GM19025 (cell line): ENCODE data around the gene MICAL3.

ENCODE experiments used
- ATAC-seq: cut with Tn5 transposase; IDR thresholded peaks from one replicate; pipeline ENCODE4 v1.9.1; 2021; ENCODE audit warnings: mild to moderate bottlenecking, low read depth, moderate library complexity; ENCODE audit not compliant: unreplicated experiment

The MICAL3 gene

DNA sequence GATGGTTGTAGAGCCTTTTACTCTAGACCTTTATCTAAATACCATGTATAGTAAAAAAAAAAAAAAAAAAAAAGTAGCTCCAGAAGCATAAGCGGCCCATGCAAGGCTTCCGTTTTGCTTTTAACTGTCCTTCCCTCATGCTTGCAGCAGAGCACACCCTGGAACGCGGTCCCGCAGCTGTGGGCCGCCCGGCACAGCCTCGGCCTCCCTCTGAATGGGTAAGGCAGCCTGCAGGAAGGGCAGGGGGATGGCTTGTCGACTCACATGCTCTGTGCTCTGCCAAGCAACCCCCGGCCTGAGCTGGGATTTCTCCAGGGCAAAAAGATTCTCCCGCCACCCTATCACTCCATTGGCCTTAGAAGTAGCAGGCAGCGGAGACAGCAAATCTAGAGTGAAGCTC, 148.7 kb downstream of the MICAL3 start:
- ATAC-seq, result no peak

DNA sequence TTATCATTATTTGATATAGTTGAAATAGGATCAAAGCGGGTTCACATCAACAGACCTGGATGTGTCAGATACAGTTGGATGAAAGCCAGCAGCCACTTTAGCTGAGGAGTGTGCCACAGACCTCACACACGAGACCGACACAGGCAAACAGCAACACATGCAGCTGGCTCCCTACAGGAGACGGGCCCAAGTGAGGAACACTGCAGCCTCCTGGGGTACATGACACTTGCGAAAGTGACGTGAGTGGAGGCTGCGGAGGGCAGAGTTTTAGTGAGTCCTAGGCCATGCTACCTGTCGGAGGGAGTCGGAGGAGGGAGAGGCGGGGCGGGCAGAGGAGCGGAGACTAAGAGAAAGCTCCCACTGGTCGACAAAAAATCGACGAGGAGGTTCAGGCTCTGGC, 149.2 kb downstream of the MICAL3 start:
- ATAC-seq, result no peak

DNA sequence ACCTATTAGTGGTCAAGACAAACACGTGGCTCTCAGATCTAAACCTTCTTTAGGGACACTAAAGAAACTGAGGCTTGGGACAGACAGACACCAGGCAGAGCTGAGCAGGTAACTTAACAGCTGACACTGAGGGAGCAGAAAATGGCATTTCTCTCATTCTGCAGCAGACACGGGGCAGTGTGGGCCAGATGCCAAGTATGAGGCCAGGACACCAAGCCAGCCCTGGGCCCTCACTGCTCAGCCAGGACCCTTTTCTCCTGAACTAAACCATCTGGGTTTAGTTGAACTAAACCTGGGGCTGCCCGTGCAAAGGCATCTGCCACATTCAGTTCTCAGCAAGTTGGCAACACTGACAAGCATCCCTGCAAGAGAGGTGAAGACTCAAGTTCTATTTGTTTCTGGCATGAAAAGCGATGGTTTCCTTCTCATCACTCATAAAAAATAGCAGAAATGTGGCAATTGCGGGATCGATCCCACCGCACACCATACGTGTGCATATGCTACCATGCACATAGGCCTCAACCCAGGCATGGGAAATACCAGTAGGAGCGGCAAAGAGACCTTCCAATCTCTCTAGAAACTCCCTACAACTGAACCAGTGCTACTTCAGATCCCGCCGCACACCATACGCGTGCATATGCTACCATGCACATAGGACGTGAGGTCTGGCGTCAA, 150.0 kb downstream of the MICAL3 start:
- no peak for ATAC-seq

DNA sequence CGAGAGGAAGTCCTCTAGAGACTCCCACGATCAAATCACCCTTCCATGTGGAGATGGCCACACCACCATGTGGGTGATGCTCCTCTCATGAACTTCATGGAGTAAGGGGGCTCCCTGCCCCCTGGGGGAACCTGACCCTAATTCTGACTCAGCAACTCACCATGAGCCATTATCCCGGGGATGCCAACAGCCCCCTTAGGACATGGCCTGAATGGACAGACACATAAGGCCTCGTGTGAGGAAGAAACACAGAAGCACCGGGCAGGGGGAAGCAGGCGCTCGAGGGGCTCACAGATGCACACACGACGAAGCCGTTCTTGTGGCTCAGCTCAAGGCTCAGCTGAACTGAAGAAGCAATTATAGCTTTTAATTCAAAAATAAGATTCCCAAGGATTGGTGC, 150.6 kb downstream of the MICAL3 start:
- ATAC-seq, result no peak

DNA sequence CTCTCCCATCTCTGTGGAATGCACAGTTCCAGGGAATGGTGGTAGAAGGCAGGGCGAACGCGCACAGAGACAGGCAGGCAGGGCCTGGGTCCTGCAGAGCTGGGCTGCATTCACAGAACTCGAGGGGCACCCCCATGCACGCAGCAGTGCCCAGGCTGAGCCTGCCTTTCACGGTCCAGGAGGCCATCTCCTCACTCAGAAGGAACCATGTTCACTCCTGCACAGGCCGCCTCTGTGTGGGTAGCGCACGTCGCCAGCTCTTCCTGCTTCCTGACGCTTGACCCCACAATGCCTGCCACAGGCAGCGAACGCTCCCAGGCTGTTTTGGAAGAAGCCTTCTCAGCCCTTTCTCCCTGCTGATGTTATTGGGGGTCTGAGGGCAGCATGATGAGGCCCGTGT, 151.2 kb downstream of the MICAL3 start:
- no peak for ATAC-seq

DNA sequence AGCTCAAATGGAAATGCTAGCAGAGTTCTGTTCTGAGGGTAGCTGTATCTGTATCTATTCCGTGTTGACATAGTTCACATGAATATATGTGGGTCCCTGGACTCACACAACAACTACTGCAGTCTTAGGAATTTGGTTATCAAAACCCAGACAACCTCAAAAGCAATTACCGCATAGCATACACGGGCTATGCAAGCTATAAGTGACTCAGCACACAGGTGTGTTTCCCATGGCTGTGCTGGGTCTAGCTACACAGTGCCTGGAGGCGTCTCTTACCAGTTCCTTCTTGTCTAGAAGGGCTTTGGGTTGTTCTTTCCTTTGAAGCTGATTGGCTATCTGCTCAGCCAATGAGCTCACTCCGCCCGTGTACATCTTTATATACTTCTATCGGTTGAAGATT, 151.9 kb downstream of the MICAL3 start:
- no peak for ATAC-seq

DNA sequence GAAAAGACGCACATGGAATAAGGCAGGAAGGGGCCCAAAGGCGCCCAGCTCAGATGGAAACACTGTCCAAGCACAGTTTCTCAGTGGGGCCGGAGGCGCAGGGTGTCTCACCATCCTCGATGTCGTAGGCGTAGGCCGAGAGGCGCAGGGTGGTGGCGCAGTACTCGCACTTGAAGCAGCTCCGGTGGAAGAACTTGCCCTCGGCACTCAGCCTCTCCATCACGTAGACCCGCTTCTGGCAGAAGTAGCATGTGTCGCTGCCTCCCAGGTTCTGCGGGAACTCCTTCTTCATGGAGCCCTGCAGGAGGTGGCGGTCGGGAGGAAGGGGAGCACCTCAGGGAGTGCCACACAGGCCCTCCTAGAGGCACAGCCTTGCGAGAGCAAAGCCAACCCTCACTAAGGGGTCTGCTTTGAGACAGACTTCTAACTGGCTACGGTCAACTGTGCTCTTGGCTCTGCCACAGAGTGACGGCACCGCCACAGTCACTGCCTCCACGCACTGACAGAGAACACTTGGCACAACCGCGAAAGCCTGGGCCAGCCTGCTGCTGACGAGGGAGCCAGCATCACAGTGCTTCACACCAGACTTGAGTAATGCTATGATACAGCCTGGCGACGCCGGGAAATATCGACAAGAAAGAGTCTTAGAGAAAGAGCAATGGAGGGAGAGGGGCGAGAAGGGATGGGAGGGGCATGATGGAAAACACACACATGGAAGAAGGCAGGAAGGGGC, 152.5 kb downstream of the MICAL3 start:
- ATAC-seq, result no peak

DNA sequence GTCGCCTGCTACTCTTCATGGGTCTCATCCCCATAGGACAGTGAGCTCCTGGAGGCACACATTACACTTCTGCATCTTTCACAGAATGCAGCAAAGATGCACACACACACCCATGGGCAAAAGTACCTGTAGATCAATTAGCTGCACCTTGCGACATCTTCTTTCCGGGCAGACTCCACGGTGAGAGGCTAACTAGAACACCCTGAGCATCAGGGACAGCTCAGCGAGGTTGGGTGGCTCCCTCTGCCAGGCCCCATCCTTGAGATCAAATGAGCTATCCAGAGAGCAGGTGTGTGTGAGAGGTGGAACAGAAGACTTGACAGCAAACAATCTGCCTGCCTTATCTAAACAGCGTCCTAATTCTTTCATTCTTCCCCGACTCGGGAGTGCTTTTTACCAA, 154.0 kb downstream of the MICAL3 start:
- no peak for ATAC-seq

DNA sequence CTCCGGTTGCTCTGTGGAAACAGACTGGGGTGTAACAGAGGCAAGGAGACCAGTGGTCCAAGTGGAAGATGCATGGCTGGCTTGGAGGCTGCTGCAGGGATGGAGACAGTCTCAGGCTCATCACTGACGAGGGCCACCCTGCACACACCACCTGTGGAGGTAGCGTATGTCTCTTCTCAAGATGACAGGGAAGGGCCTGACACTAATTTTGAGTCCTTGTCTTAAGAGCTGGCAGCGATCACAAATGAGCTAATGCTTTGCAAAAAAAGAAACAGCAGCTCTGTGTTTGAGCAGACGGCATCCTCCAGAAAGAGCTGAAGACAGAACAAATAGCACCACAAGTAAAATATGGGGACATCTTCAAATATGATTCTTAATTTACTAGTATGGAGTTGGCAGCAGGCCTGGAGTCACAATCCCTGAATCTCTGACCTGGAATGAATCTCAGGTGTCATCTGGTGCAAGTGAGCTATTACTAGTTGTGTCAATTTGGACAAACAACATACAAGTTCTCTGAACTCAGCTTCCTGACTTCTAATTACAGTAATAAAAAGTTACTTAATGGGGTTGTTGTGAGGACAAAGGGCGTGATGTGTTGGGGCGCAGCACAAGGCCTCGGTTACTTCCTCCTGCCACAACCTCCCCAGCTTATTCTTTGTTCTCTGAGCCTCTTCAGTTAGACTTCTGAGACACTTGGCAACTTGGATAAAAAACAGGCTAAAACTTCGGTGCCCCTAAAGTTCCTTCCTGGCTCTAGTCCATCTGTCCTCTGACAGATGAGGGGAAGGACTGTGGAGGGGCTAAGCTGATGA, 154.9 kb downstream of the MICAL3 start:
- no peak for ATAC-seq

DNA sequence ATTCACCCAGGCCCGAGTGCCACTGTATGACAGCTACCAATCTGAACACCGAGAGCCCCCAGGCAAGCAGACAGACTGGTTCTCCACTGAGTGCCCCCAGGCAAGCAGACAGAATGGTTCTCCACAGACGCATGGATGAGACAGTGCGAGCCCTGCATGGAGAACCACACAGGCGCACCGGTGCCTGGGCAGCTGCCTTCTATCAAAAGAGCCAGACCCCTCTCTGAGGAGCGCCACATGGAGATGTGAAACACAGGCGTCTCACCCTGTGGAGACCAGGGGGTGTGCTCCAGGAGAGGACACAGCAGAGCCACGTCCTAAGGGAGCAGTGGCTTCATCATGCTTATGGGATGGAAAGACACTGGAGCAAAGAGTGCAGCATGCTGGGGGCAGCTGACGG, 155.6 kb downstream of the MICAL3 start:
- no peak for ATAC-seq

DNA sequence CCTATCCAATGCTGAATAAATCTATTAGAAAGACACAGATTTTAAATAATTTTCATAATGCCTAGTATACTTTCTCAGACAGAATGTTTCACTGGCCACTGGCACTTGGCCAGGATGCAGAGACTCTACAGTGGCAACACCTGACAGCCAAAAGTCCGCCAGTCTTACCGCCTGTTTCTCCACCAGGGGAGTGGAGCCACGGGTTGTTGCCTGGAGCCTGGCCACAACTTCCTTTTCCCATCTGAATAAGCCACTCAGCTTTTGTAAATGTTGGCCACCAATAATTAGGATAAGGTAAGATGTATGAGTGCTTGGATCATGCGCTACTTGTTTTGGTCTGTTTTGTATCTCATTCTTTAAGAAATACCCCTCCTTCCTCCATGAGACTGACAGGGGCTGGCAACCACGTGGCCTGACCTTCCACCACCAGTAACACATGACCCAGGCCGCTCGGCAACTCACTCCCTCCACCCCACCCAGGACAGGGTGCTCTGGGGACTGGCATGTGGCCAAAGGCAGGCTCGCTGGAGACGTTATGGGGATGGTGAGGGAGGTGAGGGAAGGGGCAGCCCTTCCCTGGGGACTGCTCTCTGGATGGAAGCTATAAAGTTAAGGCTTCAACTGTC, 157.1 kb downstream of the MICAL3 start:
- no peak for ATAC-seq

DNA sequence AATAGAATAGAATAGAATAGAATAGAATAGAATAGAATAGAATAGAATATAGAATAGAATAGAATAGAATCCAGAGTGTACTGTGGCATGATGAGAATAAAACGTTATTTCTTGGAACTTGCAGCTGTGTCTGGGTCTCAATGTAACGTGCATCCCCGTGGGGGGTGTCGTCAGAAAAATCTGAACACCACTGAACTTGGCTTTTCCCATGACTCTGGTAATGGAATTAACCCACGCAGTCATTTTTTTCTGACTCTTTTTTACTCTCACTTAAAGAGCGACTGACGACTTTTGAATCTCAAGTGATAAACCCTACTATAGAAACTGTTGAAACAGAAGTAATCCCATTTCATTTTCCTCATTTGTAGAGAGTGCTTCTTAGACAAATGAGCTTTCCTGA, 157.7 kb downstream of the MICAL3 start:
- no peak for ATAC-seq

DNA sequence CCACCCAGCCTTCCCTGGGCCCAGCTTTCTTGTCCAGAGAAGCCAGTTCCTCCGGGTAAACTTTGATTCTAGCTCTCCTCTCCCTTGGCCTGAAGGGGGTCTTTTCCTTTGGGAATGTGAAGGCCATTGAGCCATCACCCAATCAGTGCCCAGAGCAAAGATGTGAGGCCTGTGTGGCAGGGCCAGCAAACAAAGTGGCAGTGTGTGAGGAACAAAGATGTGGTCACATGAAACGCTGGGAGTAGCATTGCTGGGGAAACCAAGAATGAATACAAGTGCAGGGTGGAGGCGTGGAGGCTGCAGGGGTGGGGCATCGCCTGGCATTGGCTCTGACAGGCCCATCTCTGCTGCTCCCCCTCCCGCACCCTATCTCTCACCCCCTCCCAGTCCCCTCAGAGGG, 158.2 kb downstream of the MICAL3 start:
- no peak for ATAC-seq

DNA sequence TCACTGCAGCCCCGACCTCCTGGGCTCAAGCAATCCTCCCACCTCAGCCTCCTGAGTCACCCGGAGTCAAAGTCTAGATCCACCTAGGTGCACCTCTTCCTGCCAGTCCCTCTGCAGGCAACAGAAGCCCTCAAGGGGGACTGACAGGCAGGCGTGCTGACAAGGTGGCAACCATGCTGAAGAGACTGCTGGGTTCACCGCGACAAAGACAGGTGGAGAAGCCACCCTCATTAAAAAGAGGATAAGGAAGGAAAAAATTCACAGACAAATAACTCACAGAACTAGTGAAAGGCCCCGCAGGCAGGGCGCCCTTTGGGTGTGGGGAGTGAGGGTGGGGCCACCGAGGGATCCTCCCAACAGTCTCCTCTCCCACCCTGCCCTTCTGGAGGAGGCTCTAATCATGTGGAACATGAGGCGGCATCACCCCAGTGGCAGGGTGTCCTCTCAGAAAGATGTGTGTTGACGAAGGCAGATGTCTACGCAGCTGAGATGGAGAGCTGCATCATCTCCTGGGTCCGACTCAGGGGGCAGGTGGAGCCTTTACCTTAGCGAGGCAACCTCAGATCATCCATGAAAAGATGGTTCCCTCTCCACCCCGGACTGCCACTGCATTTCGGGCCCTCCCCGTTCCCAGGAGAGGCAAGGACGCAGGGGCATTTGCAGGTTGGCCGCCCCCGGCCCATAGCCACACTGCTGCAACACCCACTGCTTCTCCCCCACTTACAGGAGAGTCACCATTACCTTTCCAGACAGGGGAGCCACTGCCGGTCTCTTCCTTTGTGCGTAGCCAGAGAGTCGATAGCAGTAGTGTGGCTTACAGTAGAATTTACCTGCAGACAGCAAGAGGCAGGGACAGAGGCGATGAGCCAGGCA, 158.9 kb downstream of the MICAL3 start:
- ATAC-seq, result no peak

DNA sequence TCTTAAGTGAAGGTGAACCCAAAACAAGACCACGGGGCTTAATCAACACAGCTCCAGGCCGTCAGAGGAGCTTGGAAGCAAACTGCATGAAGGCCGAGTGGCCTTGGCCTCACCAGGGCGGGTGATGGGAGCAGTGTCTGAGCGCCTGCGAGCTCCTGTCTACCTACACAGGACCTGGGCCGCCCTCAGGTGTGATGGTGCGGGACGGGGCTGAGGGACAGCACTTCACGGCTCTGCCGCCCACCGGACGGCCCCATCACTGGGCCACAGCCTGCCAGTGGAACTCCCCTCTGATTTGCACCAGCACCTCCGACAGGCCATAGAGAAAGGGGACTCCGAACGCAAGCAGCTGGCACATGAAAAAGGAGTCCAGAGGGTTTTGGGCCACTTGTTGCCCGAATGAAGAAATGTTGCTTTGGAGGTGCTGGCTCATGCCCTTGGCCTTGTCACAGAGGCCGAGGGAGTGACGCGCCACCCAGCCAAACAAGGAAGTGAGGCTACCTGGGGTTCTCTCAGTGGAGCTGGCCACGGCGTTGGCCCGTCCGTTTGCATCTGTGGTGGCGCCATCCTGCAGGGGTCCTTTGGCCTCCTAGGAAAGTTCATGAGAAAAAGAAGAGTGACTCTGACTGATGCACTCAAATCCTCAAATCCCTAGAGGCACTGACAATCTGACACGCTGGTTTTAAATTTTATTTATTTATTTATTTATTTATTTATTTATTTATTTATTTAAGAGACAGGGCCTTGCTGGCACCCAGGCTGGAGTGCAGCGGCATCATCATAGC, 159.8 kb downstream of the MICAL3 start:
- ATAC-seq, result no peak

DNA sequence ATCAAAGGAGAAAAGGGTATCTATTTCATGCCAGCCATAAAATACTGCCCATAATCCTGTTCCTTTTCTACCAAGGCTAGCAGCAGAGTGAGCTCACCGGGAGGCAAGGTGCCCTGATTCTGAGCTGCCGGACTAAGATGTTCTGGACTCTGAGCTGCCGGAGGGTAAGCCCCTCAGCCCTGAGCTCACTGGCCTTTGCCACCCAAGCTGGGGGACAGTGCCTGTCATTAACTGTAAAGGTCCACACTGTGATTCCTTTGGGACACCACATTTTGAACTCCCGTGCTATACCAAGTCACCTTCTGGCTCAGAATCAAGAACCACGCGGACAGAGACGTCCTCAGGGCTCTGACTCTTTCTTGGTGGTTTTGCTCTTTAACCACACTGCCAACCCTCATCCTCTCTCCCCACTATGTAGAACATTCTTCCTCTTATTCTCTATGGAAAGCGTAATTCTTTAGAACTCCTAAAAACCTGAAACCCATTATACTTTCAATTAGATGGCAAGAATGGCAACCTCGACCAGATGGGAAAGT, 161.6 kb downstream of the MICAL3 start:
- ATAC-seq, result no peak

DNA sequence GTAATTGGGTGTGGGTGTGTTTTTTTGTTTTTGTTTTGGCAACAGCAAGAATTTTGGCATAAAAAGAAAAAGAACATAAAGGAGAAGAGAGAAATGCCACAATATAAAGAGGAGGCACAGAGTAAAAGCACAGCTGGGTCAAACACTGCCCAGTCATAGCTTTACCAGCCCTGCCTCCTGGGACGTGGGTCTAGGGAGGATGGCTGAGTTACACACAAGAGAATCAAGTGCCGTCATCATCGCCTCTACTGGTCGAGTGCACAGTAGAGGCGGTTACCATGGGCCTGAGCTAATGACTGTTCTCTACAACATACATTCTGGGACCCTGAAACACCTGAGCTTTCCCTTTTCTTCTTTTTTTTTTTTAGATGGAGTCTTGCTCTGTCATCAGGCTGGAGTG, 162.5 kb downstream of the MICAL3 start:
- ATAC-seq, result no peak

DNA sequence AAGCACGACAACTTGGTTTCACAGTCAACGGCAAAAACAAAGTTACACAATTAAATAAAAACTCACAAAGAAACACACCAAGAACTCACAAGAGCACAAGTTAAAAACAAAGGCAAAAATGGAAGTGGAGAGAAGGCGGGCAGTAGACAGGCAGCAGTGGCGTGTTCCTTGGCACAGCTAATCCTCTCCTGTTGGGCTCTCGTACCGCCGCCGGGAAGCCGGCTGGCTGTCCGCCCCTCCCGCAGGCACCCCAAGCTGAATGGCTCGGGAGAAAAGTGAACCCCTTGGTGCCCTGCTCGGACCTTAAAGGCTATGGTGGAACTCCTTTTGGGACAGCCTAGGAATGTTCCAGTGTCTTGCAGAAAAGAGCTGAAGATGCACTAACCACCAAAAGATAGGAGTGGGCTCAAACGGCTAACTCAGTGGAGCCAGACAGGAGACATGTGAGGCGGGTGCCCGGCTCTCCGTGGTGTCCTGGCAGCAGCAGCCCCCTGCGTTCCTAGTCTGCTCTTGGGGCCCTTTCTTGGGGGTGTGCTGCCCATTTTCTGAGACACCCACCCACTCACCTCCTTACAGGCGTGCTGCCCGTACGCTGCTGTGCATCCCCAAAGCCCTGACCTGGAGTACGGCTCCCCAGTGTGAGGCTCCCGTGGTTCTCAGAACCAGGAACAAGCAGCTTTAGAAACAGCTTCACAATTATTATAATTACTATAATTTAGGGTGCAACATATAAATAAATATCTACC, 164.0 kb downstream of the MICAL3 start:
- no peak for ATAC-seq
